Spleen (tissue), 7 donors: ENCODE data around the gene CCDC196.

Source experiments
- POLR2A ChIP-seq, 3 donors: fragments of 450-650 bp; IDR thresholded peaks; one replicate each; pipeline ENCODE4 v1.5.1; 2017; ENCODE audit warnings: antibody characterized with exemption in 3 of 3, mild to moderate bottlenecking in 1 of 3
- POLR2AphosphoS5 ChIP-seq, 3 donors: sonication (generic); formaldehyde crosslinking; IDR thresholded peaks; one replicate each; pipeline ENCODE4 v1.5.1; 2017; ENCODE audit warnings: antibody characterized with exemption in 3 of 3
- TF ChIP-seq, protein P1 (sequence below), 11 experiments: fragments of 200-600 bp in 7 of 11; fragments of 450-650 bp in 4 of 11; sonication (generic) in 4 of 11; IDR thresholded peaks in 8 of 11; conservative IDR thresholded peaks in 3 of 11; 1 replicate in 7 of 11; 2 replicates in 4 of 11; pipeline versions ENCODE4 v1.4.0 to v1.8.0; 2016 to 2021; ENCODE audit warnings: antibody characterized with exemption in 11 of 11, inconsistent platforms in 4 of 11, mild to moderate bottlenecking in 1 of 11
- donor health status: DM: no; HTN: no; CAD: no; lungs with moderate emphysema.
- donor health status: DM: no; HTN: no; CAD: no.
- donor health status: DM: no; HTN: no; CAD: no.

DNA sequence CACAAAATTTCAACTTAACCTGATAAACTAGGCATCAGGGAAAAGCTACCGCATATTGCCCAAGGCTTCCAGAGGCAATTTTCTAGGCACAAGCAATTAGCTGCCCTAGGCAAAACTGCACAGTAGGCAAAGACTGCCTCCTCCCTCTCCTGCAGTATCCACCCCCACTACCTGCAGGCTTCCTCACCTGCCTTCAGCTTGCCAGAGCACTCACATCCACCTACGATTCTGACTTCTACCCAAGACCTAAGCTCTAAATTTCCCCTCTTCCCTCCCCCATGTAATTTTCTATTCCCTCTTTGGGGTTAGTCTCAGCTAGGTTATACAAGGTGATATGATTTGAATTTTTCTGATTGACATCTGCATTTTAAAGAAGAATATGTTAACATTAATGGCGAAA lies 21.9 kb upstream of the CCDC196 start:
- TF ChIP-seq, protein P1, sequence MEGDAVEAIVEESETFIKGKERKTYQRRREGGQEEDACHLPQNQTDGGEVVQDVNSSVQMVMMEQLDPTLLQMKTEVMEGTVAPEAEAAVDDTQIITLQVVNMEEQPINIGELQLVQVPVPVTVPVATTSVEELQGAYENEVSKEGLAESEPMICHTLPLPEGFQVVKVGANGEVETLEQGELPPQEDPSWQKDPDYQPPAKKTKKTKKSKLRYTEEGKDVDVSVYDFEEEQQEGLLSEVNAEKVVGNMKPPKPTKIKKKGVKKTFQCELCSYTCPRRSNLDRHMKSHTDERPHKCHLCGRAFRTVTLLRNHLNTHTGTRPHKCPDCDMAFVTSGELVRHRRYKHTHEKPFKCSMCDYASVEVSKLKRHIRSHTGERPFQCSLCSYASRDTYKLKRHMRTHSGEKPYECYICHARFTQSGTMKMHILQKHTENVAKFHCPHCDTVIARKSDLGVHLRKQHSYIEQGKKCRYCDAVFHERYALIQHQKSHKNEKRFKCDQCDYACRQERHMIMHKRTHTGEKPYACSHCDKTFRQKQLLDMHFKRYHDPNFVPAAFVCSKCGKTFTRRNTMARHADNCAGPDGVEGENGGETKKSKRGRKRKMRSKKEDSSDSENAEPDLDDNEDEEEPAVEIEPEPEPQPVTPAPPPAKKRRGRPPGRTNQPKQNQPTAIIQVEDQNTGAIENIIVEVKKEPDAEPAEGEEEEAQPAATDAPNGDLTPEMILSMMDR (IDR thresholded peaks at IDR 0.05 in 8 of 11, conservative IDR thresholded peaks at IDR 0.05 in 3 of 11): no peak
- TF ChIP-seq POLR2AphosphoS5 (IDR thresholded peaks at IDR 0.05) (no peak), POLR2A (IDR thresholded peaks at IDR 0.05) (no peak)
